IPS-NIHi7 (cell line): ENCODE data around the gene RPEL1.
"Not testable (repeated sequence)": the region's sequence is repeated elsewhere in the genome, so short reads cannot be mapped to it uniquely, and the experiment has no call there.

Experiments used
- DNase-seq: peaks from one replicate; pipeline ENCODE4 v3.0.0; 2012; ENCODE audit warnings: mixed read lengths; ENCODE audit errors: extremely low spot score

The RPEL1 gene

GRCh38 chr10:103232772-103233488, 12.8 kb upstream of the RPEL1 start:
- no peak for DNase-seq

GRCh38 chr10:103235775-103236174, 9.9 kb upstream of the RPEL1 start:
- no peak for DNase-seq

GRCh38 chr10:103238506-103239252, 7.0 kb upstream of the RPEL1 start:
- DNase-seq, result peak; percentile 75

- DNase-seq, result peak; percentile 45
Measured at GRCh38 chr10:103241262-103242011, 4.2 kb upstream of the RPEL1 start.

- peak; percentile 94 for DNase-seq
Measured at GRCh38 chr10:103244666-103245271, 918 bp upstream of the RPEL1 start.

- DNase-seq, result no peak
Measured at GRCh38 chr10:103246324-103246723, 637 bp downstream of the RPEL1 start.

GRCh38 chr10:103254113-103254512, 8.4 kb downstream of the RPEL1 start:
- no peak for DNase-seq

- no peak for DNase-seq
Measured at GRCh38 chr10:103254538-103255325, 9.0 kb downstream of the RPEL1 start.

- DNase-seq, result no peak
Measured at GRCh38 chr10:103256613-103257012, 10.9 kb downstream of the RPEL1 start.

GRCh38 chr10:103257812-103258211, 12.1 kb downstream of the RPEL1 start:
- DNase-seq, result no peak

GRCh38 chr10:103258928-103259327, 13.2 kb downstream of the RPEL1 start:
- DNase-seq, result not testable (repeated sequence)

- no peak for DNase-seq
Measured at GRCh38 chr10:103259989-103260388, 14.3 kb downstream of the RPEL1 start.

GRCh38 chr10:103262229-103262628, 16.5 kb downstream of the RPEL1 start:
- no peak for DNase-seq

- DNase-seq, result peak; percentile 79
Measured at GRCh38 chr10:103265717-103266329, 20.1 kb downstream of the RPEL1 start.

- peak; percentile 35 for DNase-seq
Measured at GRCh38 chr10:103273041-103273441, 27.4 kb downstream of the RPEL1 start.

- DNase-seq, result no peak
Measured at GRCh38 chr10:103276251-103276895, 30.7 kb downstream of the RPEL1 start.

GRCh38 chr10:103276896-103277712, 31.4 kb downstream of the RPEL1 start, which contains the start of gene INA:
Gene INA, plus strand, starts transcription at chr10:103277138. Its CDS starts 74 bp downstream, at chr10:103277212.
- DNase-seq, result peak; percentile 75

GRCh38 chr10:103277713-103278536, 32.2 kb downstream of the RPEL1 start:
- peak; percentile 19 for DNase-seq

- no peak for DNase-seq
Measured at GRCh38 chr10:103278537-103278823, 32.8 kb downstream of the RPEL1 start.
